CD4-positive, alpha-beta T cell treated with Interleukin-4 for 1 hour (primary cell): ENCODE data around the gene ESYT1.
"Not testable (repeated sequence)": the region's sequence is repeated elsewhere in the genome, so short reads cannot be mapped to it uniquely, and the experiment has no call there.

ENCODE experiments used
- DNase-seq, 2 donors: peaks; one replicate each; pipeline ENCODE4 v3.0.0-alpha.2; 2020 to 2022

Gene ESYT1

DNA sequence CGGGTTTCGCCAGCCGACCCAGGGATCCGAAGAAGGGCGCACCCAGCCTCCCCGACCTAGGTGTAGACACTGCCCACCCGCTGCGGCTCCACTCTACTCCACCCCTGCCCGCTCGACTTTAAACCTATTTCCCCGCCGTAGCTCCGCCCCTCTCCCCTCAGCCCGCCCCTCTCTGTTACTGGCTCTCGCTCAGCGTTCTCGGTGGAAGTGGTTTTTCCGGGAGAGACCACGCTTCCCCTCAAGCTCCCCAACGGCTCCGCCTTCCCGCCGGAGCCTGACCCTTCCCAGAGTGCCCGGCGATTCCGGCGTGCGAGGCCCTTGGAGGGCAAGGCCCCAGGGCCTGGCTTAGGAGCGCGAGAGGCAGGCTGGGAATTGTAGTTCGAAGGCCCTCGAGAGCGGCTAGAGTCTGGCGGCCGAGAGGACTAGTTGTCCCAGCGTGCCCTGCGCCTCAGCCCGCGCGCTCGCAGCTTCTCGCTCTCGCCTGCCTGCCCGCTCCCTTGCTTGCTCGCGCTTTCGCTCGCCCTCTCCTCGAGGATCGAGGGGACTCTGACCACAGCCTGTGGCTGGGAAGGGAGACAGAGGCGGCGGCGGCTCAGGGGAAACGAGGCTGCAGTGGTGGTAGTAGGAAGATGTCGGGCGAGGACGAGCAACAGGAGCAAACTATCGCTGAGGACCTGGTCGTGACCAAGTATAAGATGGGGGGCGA is 23.8 kb upstream of the ESYT1 start, which contains the start of gene PA2G4:
Gene PA2G4, plus strand, starts transcription at position 451 of the 706 bp plus-strand sequence. Its CDS starts 179 bp downstream, at position 630.
- DNase-seq = peak; percentile 98

- no peak for DNase-seq
Measured at GRCh38 chr12:56104815-56105608, 23.1 kb upstream of the ESYT1 start.

DNA sequence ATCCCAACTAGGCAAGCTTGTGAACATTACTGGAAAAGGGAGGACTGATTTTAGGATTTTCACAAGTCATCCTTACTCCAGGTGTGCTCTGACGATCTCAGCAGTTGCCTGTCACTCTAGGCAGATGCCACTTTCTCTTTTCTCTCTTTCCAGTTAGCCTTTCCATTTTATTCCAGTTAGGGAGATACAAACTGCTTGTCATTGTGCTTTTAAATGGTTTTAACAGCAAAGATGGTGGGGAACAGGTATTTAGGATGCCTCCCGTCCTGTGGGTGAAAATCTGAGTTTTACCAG is 22.5 kb upstream of the ESYT1 start:
- DNase-seq = no peak

GRCh38 chr12:56107242-56107641 is 20.8 kb upstream of the ESYT1 start:
- DNase-seq = no peak

GRCh38 chr12:56110571-56110970 is 17.5 kb upstream of the ESYT1 start:
- no peak for DNase-seq

GRCh38 chr12:56114084-56114483 is 14.0 kb upstream of the ESYT1 start:
- DNase-seq = no peak

DNA sequence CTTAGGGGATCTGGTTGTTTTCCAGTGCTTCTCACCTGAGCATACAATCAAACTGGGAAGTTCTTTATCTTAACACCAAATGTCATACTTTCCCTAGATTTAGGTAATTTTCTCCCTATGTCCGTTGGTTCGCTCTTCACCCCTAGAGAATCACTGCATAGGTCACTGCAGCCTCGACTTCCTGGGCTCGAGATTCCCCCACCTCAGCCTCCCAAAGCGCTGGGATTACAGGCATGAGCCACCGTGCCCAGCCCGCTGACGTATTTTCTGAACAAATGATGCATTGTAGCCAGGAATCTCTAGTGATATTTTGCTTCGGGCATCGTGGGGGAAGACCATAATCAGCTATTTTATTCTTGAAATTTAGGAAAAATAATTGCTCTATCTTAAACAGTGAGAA is 12.7 kb upstream of the ESYT1 start:
- DNase-seq = no peak

GRCh38 chr12:56116267-56117081 is 11.6 kb upstream of the ESYT1 start, which contains the start of gene RPL41:
RPL41 (plus strand) TSS chr12:56116633.
- DNase-seq = peak; percentile 93 to 95

DNA sequence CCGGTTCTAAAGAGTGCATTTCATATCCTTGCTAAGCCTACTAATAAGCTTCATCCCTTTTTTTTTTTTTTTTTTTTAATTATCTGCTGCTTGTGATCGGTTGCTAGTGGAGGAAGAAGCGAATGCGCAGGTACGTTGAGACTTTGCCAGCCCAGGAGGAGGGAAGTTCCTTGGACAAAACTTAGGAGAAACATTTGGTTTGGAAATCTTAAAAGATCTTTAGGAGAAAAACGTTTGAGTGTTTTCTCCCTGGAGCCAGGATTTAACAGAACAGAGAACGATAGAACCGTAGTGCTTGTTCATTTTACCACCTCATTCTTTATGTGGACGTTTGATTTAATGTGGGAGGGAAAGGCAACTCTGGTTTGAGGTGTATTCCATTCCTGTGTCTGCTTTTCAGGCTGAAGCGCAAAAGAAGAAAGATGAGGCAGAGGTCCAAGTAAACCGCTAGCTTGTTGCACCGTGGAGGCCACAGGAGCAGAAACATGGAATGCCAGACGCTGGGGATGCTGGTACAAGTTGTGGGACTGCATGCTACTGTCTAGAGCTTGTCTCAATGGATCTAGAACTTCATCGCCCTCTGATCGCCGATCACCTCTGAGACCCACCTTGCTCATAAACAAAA is 10.9 kb upstream of the ESYT1 start:
- DNase-seq = not testable (repeated sequence)

DNA sequence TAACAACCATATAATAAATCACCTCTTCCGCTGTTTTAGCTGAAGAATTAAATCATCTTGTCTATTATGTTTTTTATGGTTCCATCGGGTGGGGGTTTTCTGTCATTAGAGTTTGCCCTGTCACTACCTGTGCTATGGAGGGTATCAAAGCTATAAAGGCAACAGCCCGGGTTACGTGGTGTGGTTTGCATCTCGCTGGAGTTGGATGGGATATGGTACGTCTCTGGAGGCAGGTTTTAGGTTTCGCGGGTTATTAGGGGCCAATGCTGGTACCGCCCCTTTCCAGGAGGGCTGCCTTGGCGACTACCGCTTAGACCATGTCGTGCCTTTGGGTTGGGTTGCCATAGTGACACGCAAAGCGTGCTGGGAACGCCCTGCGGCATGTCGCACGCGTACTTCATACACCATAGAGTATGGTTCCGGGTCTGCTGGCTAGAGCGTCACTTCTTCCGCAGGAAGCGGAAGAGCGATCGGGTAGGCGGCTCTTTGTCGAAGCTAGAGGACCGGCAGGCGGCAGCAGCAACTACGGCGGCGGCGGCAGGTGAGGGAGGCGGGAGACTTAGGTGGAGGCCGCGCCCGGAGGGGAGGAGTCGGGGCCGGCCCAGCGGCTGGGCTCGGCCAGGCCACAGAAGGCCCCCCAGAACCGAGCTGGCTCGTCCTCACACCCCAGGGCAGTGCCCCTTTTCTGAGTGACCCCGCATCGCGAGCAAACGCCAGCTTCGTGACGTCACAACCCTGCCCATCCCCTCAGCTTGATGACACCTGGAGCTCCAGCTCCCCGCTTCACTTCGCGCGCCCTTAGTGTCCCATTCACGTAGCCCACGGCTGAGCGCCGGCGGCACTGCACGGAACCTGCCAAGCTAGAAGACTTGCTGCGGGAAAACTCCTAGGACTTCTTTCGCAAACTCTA is 10.0 kb upstream of the ESYT1 start, which contains the start of gene ZC3H10:
Gene ZC3H10, plus strand, starts transcription at position 489 of the 910 bp plus-strand sequence. CDS start 2,297 bp downstream, outside the sequence.
- DNase-seq = peak; percentile 99

- no peak for DNase-seq
Measured at GRCh38 chr12:56118688-56119357, 9.2 kb upstream of the ESYT1 start.

DNA sequence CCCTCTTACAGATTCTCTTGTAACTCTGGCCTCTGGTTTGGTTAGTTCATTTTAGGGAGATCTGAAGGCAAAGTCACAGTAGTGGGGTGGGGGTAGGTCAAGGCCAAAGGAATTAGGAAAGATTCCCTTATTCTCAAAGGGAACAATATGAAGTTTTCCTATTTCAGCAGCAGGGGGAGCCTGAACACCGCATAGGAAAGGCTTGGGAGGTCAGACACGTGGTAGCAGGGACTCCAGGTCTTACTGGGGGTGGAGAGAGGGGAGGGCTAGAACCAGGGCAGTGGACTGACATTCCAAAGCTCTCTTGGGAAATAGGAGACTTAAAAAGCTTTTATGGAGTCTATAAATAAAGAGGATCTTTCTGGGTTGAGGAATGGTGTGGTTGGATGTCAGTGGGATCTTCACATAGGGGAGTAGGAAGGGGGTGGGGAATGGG is 8.7 kb upstream of the ESYT1 start:
- peak; percentile 77 to 78 for DNase-seq

- DNase-seq = no peak
Measured at GRCh38 chr12:56120158-56120846, 7.8 kb upstream of the ESYT1 start.

GRCh38 chr12:56121204-56121870 is 6.7 kb upstream of the ESYT1 start:
- DNase-seq = no peak

- no peak for DNase-seq
Measured at GRCh38 chr12:56122637-56123036, 5.4 kb upstream of the ESYT1 start.

DNA sequence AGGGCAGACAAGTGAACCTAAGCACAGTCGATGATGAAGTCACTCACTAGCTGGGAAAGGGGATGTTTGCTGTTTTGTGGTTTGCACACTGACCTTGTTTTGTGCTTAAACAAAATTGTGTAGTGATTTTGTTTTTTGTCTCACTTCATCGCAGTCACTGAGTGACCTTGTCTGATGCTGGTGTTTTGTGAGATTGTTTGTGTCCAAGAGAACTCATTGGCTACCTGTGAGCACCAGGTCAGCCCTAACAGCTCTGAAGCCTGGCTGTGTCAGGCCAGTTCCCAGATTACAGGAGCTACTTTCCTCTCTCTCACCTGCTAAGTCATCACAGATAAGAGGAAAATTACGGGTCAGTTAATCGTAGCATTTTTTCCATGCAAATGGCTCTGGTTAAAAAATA is 3.9 kb upstream of the ESYT1 start:
- no peak for DNase-seq

- peak in 1 of 2 donors; percentile 16 for DNase-seq
Measured at GRCh38 chr12:56126732-56127239, 1.3 kb upstream of the ESYT1 start.

DNA sequence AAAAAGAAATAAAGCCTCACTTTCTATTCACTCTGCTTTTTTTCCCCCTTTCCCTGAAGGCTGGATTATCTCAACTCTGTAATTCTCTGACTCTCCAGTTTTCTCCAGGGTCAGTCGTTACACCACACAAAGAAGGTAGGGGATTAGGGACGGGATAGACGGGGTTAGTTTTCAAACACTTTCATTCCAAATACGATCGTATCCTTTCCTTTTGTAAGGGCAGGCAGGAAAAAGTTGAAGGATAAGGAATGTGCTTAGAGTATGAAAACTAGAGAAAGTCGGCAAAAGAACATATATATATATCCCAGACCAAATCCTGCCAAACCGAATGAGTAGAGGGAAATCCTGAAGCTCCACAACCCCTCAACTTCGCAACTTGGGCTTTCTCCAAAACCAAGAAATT is 581 bp upstream of the ESYT1 start:
- no peak for DNase-seq

GRCh38 chr12:56128670-56129205 is 671 bp downstream of the ESYT1 start:
- peak; percentile 25 to 36 for DNase-seq
